Measurements from ENCODE around the gene RFC3.
"Not testable (repeated sequence)": the region's sequence is repeated elsewhere in the genome, so short reads cannot be mapped to it uniquely, and the experiment has no call there.

RFC3 gene

GRCh38 chr13:33812829-33813228 is 5.1 kb upstream of the RFC3 start:
- not testable (repeated sequence) for DNase-seq (ENCODE audit: low read depth)

- no peak for DNase-seq (ENCODE audit: low read depth)
Measured at GRCh38 chr13:33815011-33815550, 2.9 kb upstream of the RFC3 start.

GRCh38 chr13:33816912-33817311 is 1.0 kb upstream of the RFC3 start:
- DNase-seq (ENCODE audit: low read depth) = no peak

GRCh38 chr13:33817513-33817900 is 442 bp upstream of the RFC3 start:
- no peak for DNase-seq (ENCODE audit: low read depth)

GRCh38 chr13:33825083-33825482 is 7.1 kb downstream of the RFC3 start:
- no peak for DNase-seq (ENCODE audit: low read depth)

GRCh38 chr13:33827139-33827538 is 9.2 kb downstream of the RFC3 start:
- DNase-seq (ENCODE audit: low read depth) = no peak

- no peak for DNase-seq (ENCODE audit: low read depth)
Measured at GRCh38 chr13:33828431-33829129, 10.6 kb downstream of the RFC3 start.

- no peak for DNase-seq (ENCODE audit: low read depth)
Measured at GRCh38 chr13:33832872-33833271, 14.9 kb downstream of the RFC3 start.

- DNase-seq (ENCODE audit: low read depth) = no peak
Measured at GRCh38 chr13:33838647-33839046, 20.7 kb downstream of the RFC3 start.

GRCh38 chr13:33840402-33840801 is 22.5 kb downstream of the RFC3 start:
- no peak for DNase-seq (ENCODE audit: low read depth)

- no peak for DNase-seq (ENCODE audit: low read depth)
Measured at GRCh38 chr13:33842207-33842606, 24.3 kb downstream of the RFC3 start.

GRCh38 chr13:33842986-33843385 is 25.0 kb downstream of the RFC3 start:
- DNase-seq (ENCODE audit: low read depth) = no peak

GRCh38 chr13:33845572-33846302 is 27.8 kb downstream of the RFC3 start:
- DNase-seq (ENCODE audit: low read depth) = no peak

GRCh38 chr13:33846303-33847062 is 28.5 kb downstream of the RFC3 start:
- DNase-seq (ENCODE audit: low read depth) = no peak

- DNase-seq (ENCODE audit: low read depth) = no peak
Measured at GRCh38 chr13:33849211-33849610, 31.3 kb downstream of the RFC3 start.

GRCh38 chr13:33855371-33855895 is 37.5 kb downstream of the RFC3 start:
- DNase-seq (ENCODE audit: low read depth) = no peak

- no peak for DNase-seq (ENCODE audit: low read depth)
Measured at GRCh38 chr13:33859691-33860303, 41.8 kb downstream of the RFC3 start.

- no peak for DNase-seq (ENCODE audit: low read depth)
Measured at GRCh38 chr13:33860526-33860925, 42.6 kb downstream of the RFC3 start.

GRCh38 chr13:33862016-33862415 is 44.1 kb downstream of the RFC3 start:
- no peak for DNase-seq (ENCODE audit: low read depth)

- DNase-seq (ENCODE audit: low read depth) = no peak
Measured at GRCh38 chr13:33863188-33863789, 45.3 kb downstream of the RFC3 start.

GRCh38 chr13:33865945-33866344 is 48.0 kb downstream of the RFC3 start:
- no peak for DNase-seq (ENCODE audit: low read depth)

GRCh38 chr13:33867472-33867871 is 49.5 kb downstream of the RFC3 start:
- no peak for DNase-seq (ENCODE audit: low read depth)

All from GM04504 (cell line).